ENCODE results near the gene NPIPB6. TPM values are rescaled to one million over a fixed set of nuclear protein-coding genes. Genes with fewer than 3 reads are reported as not detected.
"Not testable (repeated sequence)": the region's sequence is repeated elsewhere in the genome, so short reads cannot be mapped to it uniquely, and the experiment has no call there.

Gene NPIPB6
- total and polyA plus RNA-seq, 2 experiments from 2014 or later: 1.5 to 1.8 TPM

GRCh38 chr16:28336940-28337710 is 26.2 kb downstream of the NPIPB6 start:
- H3K27me3 Mint-ChIP-seq (ENCODE audit: insufficient read depth, low read depth, poor library complexity); ATAC-seq; H3K27ac Mint-ChIP-seq; H3K36me3 ChIP-seq (ENCODE audit: insufficient read depth); H3K4me2 ChIP-seq; H3K9me2 ChIP-seq (ENCODE audit: insufficient read depth); H3K4me1 Mint-ChIP-seq; DNase-seq (ENCODE audit: low spot score); H3K79me2 ChIP-seq (replicated peaks; ENCODE audit: insufficient read depth); H3K4me1 ChIP-seq (ENCODE audit: insufficient read depth); H3F3A ChIP-seq (replicated peaks; ENCODE audit: low read depth); H4K20me1 ChIP-seq (replicated peaks; ENCODE audit: insufficient read depth); H2AFZ ChIP-seq; H3K27me3 ChIP-seq (ENCODE audit: insufficient read depth); H3K4me3 Mint-ChIP-seq; H3K27ac ChIP-seq (ENCODE audit: low read depth); H3K4me3 ChIP-seq; H3K9me3 Mint-ChIP-seq; H3K36me3 Mint-ChIP-seq (ENCODE audit: low read depth): not testable (repeated sequence)

- not testable (repeated sequence) for H3F3A ChIP-seq (replicated peaks; ENCODE audit: low read depth); DNase-seq (ENCODE audit: low spot score); H3K4me3 Mint-ChIP-seq; H3K9me3 Mint-ChIP-seq; H3K27me3 ChIP-seq (ENCODE audit: insufficient read depth); H4K20me1 ChIP-seq (replicated peaks; ENCODE audit: insufficient read depth); H3K4me2 ChIP-seq; H3K36me3 ChIP-seq (ENCODE audit: insufficient read depth); H3K9me2 ChIP-seq (ENCODE audit: insufficient read depth); H2AFZ ChIP-seq; H3K79me2 ChIP-seq (replicated peaks; ENCODE audit: insufficient read depth); H3K27ac ChIP-seq (ENCODE audit: low read depth); H3K27me3 Mint-ChIP-seq (ENCODE audit: insufficient read depth, low read depth, poor library complexity); H3K27ac Mint-ChIP-seq; H3K36me3 Mint-ChIP-seq (ENCODE audit: low read depth); H3K4me1 ChIP-seq (ENCODE audit: insufficient read depth); ATAC-seq; H3K4me1 Mint-ChIP-seq; H3K4me3 ChIP-seq
Measured at GRCh38 chr16:28335678-28336077, 27.6 kb downstream of the NPIPB6 start.

- H3K9me2 ChIP-seq (ENCODE audit: insufficient read depth); H3K4me1 ChIP-seq (ENCODE audit: insufficient read depth); H3K27ac Mint-ChIP-seq; H3K9me3 Mint-ChIP-seq; H3K27me3 ChIP-seq (ENCODE audit: insufficient read depth); H3K36me3 ChIP-seq (ENCODE audit: insufficient read depth); H3K4me1 Mint-ChIP-seq; H3K27me3 Mint-ChIP-seq (ENCODE audit: insufficient read depth, low read depth, poor library complexity); H4K20me1 ChIP-seq (replicated peaks; ENCODE audit: insufficient read depth); H3K4me3 ChIP-seq; H3K79me2 ChIP-seq (replicated peaks; ENCODE audit: insufficient read depth); H3K4me3 Mint-ChIP-seq; DNase-seq (ENCODE audit: low spot score); H3F3A ChIP-seq (replicated peaks; ENCODE audit: low read depth); H3K4me2 ChIP-seq; H3K36me3 Mint-ChIP-seq (ENCODE audit: low read depth); ATAC-seq; H2AFZ ChIP-seq; H3K27ac ChIP-seq (ENCODE audit: low read depth): not testable (repeated sequence)
Measured at GRCh38 chr16:28332632-28333031, 30.7 kb downstream of the NPIPB6 start.

- H3K4me1 ChIP-seq (ENCODE audit: insufficient read depth); ATAC-seq; H3K79me2 ChIP-seq (replicated peaks; ENCODE audit: insufficient read depth); H3K9me3 Mint-ChIP-seq; H4K20me1 ChIP-seq (replicated peaks; ENCODE audit: insufficient read depth); H2AFZ ChIP-seq; H3F3A ChIP-seq (replicated peaks; ENCODE audit: low read depth); H3K27ac Mint-ChIP-seq; H3K27me3 ChIP-seq (ENCODE audit: insufficient read depth); H3K4me3 Mint-ChIP-seq; DNase-seq (ENCODE audit: low spot score); H3K36me3 ChIP-seq (ENCODE audit: insufficient read depth); H3K4me2 ChIP-seq; H3K4me1 Mint-ChIP-seq; H3K27ac ChIP-seq (ENCODE audit: low read depth); H3K9me2 ChIP-seq (ENCODE audit: insufficient read depth); H3K4me3 ChIP-seq; H3K36me3 Mint-ChIP-seq (ENCODE audit: low read depth); H3K27me3 Mint-ChIP-seq (ENCODE audit: insufficient read depth, low read depth, poor library complexity): not testable (repeated sequence)
Measured at GRCh38 chr16:28330981-28331380, 32.3 kb downstream of the NPIPB6 start.
